ENCODE measurements around the gene IRF9.
A peak's percentile ranks its signal among the peaks of the same experiment; 100 is the strongest.

IRF9 gene

GRCh38 chr14:24131549-24131966 is 29.5 kb upstream of the IRF9 start:
- H3K27ac ChIP-seq (ENCODE audit: low read depth, low read length): no peak overlapping the region
- no peak overlapping the region for H3K4me3 ChIP-seq (ENCODE audit: low read depth in 1 of 2, low read length in 2 of 2)

GRCh38 chr14:24132061-24132685 is 28.9 kb upstream of the IRF9 start:
- H3K9ac ChIP-seq (ENCODE audit: low read depth in 1 of 2, low read length in 2 of 2): no peak overlapping the region
- no peaks in the 10 kb centered on the region for H3K27me3 ChIP-seq (ENCODE audit: control insufficient read depth in 1 of 2, insufficient read depth in 2 of 2, low read length in 2 of 2)
- H3K27ac ChIP-seq (ENCODE audit: low read depth, low read length): no peak overlapping the region
- peaks cover 0 to under 1% of the 10 kb centered on the region in 2 donors for H3K36me3 ChIP-seq (ENCODE audit: control insufficient read depth in 1 of 2, insufficient read depth in 2 of 2, low read length in 2 of 2)
- no peak overlapping the region for H3K4me3 ChIP-seq (ENCODE audit: low read depth in 1 of 2, low read length in 2 of 2)
- H3K4me1 ChIP-seq (ENCODE audit: control insufficient read depth in 1 of 2, insufficient read depth in 2 of 2, low read length in 2 of 2): peaks cover 14 to 27% of the 10 kb centered on the region in 2 donors
- no peaks in the 10 kb centered on the region for H3K9me3 ChIP-seq (ENCODE audit: control insufficient read depth in 1 of 2, low read length in 2 of 2)

More at GRCh38 chr14:24131549-24131966, 29.5 kb upstream of the IRF9 start:
- H3K36me3 ChIP-seq (ENCODE audit: control insufficient read depth in 1 of 2, insufficient read depth in 2 of 2, low read length in 2 of 2): no peaks in the 10 kb centered on the region
- H3K27me3 ChIP-seq (ENCODE audit: control insufficient read depth in 1 of 2, insufficient read depth in 2 of 2, low read length in 2 of 2): no peaks in the 10 kb centered on the region
- H3K9ac ChIP-seq (ENCODE audit: low read depth in 1 of 2, low read length in 2 of 2): no peak overlapping the region
- H3K9me3 ChIP-seq (ENCODE audit: control insufficient read depth in 1 of 2, low read length in 2 of 2): no peaks in the 10 kb centered on the region
- peaks cover 8 to 21% of the 10 kb centered on the region in 2 donors for H3K4me1 ChIP-seq (ENCODE audit: control insufficient read depth in 1 of 2, insufficient read depth in 2 of 2, low read length in 2 of 2)

GRCh38 chr14:24132976-24133375 is 28.1 kb upstream of the IRF9 start:
- Histone ChIP-seq H3K27ac (ENCODE audit: low read depth, low read length) (no peak overlapping the region), H3K4me1 (ENCODE audit: control insufficient read depth in 1 of 2, insufficient read depth in 2 of 2, low read length in 2 of 2) (peaks cover 22 to 35% of the 10 kb centered on the region in 2 donors), H3K9me3 (ENCODE audit: control insufficient read depth in 1 of 2, low read length in 2 of 2) (no peaks in the 10 kb centered on the region), H3K9ac (ENCODE audit: low read depth in 1 of 2, low read length in 2 of 2) (no peak overlapping the region), H3K36me3 (ENCODE audit: control insufficient read depth in 1 of 2, insufficient read depth in 2 of 2, low read length in 2 of 2) (peaks cover 7 to 8% of the 10 kb centered on the region in 2 donors), H3K27me3 (ENCODE audit: control insufficient read depth in 1 of 2, insufficient read depth in 2 of 2, low read length in 2 of 2) (no peaks in the 10 kb centered on the region), H3K4me3 (ENCODE audit: low read depth in 1 of 2, low read length in 2 of 2) (no peak overlapping the region)

GRCh38 chr14:24133735-24134134 is 27.3 kb upstream of the IRF9 start:
- Histone ChIP-seq H3K27ac (ENCODE audit: low read depth, low read length) (no peak overlapping the region), H3K9me3 (ENCODE audit: control insufficient read depth in 1 of 2, low read length in 2 of 2) (no peaks in the 10 kb centered on the region), H3K4me3 (ENCODE audit: low read depth in 1 of 2, low read length in 2 of 2) (no peak overlapping the region), H3K36me3 (ENCODE audit: control insufficient read depth in 1 of 2, insufficient read depth in 2 of 2, low read length in 2 of 2) (peaks cover 15% of the 10 kb centered on the region in 2 donors), H3K9ac (ENCODE audit: low read depth in 1 of 2, low read length in 2 of 2) (no peak overlapping the region), H3K4me1 (ENCODE audit: control insufficient read depth in 1 of 2, insufficient read depth in 2 of 2, low read length in 2 of 2) (peaks cover 30 to 43% of the 10 kb centered on the region in 2 donors), H3K27me3 (ENCODE audit: control insufficient read depth in 1 of 2, insufficient read depth in 2 of 2, low read length in 2 of 2) (no peaks in the 10 kb centered on the region)

GRCh38 chr14:24135584-24135833 is 25.6 kb upstream of the IRF9 start:
- Histone ChIP-seq H3K36me3 (ENCODE audit: control insufficient read depth in 1 of 2, insufficient read depth in 2 of 2, low read length in 2 of 2) (peaks cover 24% of the 10 kb centered on the region in 2 donors), H3K4me3 (ENCODE audit: low read depth in 1 of 2, low read length in 2 of 2) (peak overlapping the region; percentile 67 to 79), H3K9ac (ENCODE audit: low read depth in 1 of 2, low read length in 2 of 2) (peak overlapping the region; percentile 29 to 91), H3K27ac (ENCODE audit: low read depth, low read length) (peak overlapping the region; percentile 47), H3K9me3 (ENCODE audit: control insufficient read depth in 1 of 2, low read length in 2 of 2) (no peaks in the 10 kb centered on the region), H3K27me3 (ENCODE audit: control insufficient read depth in 1 of 2, insufficient read depth in 2 of 2, low read length in 2 of 2) (no peaks in the 10 kb centered on the region), H3K4me1 (ENCODE audit: control insufficient read depth in 1 of 2, insufficient read depth in 2 of 2, low read length in 2 of 2) (peaks cover 41 to 49% of the 10 kb centered on the region in 2 donors)

- Histone ChIP-seq H3K36me3 (ENCODE audit: control insufficient read depth in 1 of 2, insufficient read depth in 2 of 2, low read length in 2 of 2) (peaks cover 24% of the 10 kb centered on the region in 2 donors), H3K27ac (ENCODE audit: low read depth, low read length) (peak within 1 kb of the TSS; percentile 84), H3K27me3 (ENCODE audit: control insufficient read depth in 1 of 2, insufficient read depth in 2 of 2, low read length in 2 of 2) (no peaks in the 10 kb centered on the region), H3K4me3 (ENCODE audit: low read depth in 1 of 2, low read length in 2 of 2) (peak within 1 kb of the TSS; percentile 86 to 88), H3K9me3 (ENCODE audit: control insufficient read depth in 1 of 2, low read length in 2 of 2) (no peaks in the 10 kb centered on the region), H3K4me1 (ENCODE audit: control insufficient read depth in 1 of 2, insufficient read depth in 2 of 2, low read length in 2 of 2) (peaks cover 41 to 52% of the 10 kb centered on the region in 2 donors), H3K9ac (ENCODE audit: low read depth in 1 of 2, low read length in 2 of 2) (peak within 1 kb of the TSS; percentile 77 to 94)
Measured at GRCh38 chr14:24135834-24136683, 25.0 kb upstream of the IRF9 start, which contains the start of gene PSME1. Gene PSME1 (plus strand): TSS chr14:24136194. CDS start chr14:24136263, 69 bp downstream.

GRCh38 chr14:24136684-24137528 is 24.2 kb upstream of the IRF9 start:
- peaks cover 42 to 52% of the 10 kb centered on the region in 2 donors for H3K4me1 ChIP-seq (ENCODE audit: control insufficient read depth in 1 of 2, insufficient read depth in 2 of 2, low read length in 2 of 2)

GRCh38 chr14:24137529-24138395 is 23.3 kb upstream of the IRF9 start:
- no peaks in the 10 kb centered on the region for H3K27me3 ChIP-seq (ENCODE audit: control insufficient read depth in 1 of 2, insufficient read depth in 2 of 2, low read length in 2 of 2)
- no peak overlapping the region for H3K27ac ChIP-seq (ENCODE audit: low read depth, low read length)
- H3K9me3 ChIP-seq (ENCODE audit: control insufficient read depth in 1 of 2, low read length in 2 of 2): no peaks in the 10 kb centered on the region
- peaks cover 47 to 50% of the 10 kb centered on the region in 2 donors for H3K4me1 ChIP-seq (ENCODE audit: control insufficient read depth in 1 of 2, insufficient read depth in 2 of 2, low read length in 2 of 2)
- peak overlapping the region; percentile 77 to 94 for H3K9ac ChIP-seq (ENCODE audit: low read depth in 1 of 2, low read length in 2 of 2)
- peaks cover 24 to 26% of the 10 kb centered on the region in 2 donors for H3K36me3 ChIP-seq (ENCODE audit: control insufficient read depth in 1 of 2, insufficient read depth in 2 of 2, low read length in 2 of 2)
- H3K4me3 ChIP-seq (ENCODE audit: low read depth in 1 of 2, low read length in 2 of 2): peak overlapping the region; percentile 86 to 88

More at GRCh38 chr14:24136684-24137528, 24.2 kb upstream of the IRF9 start:
- H3K36me3 ChIP-seq (ENCODE audit: control insufficient read depth in 1 of 2, insufficient read depth in 2 of 2, low read length in 2 of 2): peaks cover 24% of the 10 kb centered on the region in 2 donors
- peak overlapping the region; percentile 86 to 88 for H3K4me3 ChIP-seq (ENCODE audit: low read depth in 1 of 2, low read length in 2 of 2)
- H3K9me3 ChIP-seq (ENCODE audit: control insufficient read depth in 1 of 2, low read length in 2 of 2): no peaks in the 10 kb centered on the region
- peak overlapping the region; percentile 84 for H3K27ac ChIP-seq (ENCODE audit: low read depth, low read length)
- no peaks in the 10 kb centered on the region for H3K27me3 ChIP-seq (ENCODE audit: control insufficient read depth in 1 of 2, insufficient read depth in 2 of 2, low read length in 2 of 2)
- H3K9ac ChIP-seq (ENCODE audit: low read depth in 1 of 2, low read length in 2 of 2): peak overlapping the region; percentile 77 to 94

Measured in duodenal mucosa (tissue), 2 donors.